H7 (cell line): ENCODE data around the gene DNA2. TPM values are rescaled to one million over a fixed set of nuclear protein-coding genes. Genes with fewer than 3 reads are reported as not detected.
"Not testable (repeated sequence)": the region's sequence is repeated elsewhere in the genome, so short reads cannot be mapped to it uniquely, and the experiment has no call there.

Experiments
- DNase-seq: peaks from one replicate; pipeline ENCODE4 v3.0.0; 2012
- H3K27me3 ChIP-seq: 2 replicates; pipeline ENCODE4 v1.6.0; 2011; ENCODE audit warnings: mild to moderate bottlenecking, low read length; ENCODE audit not compliant: control insufficient read depth, insufficient read depth
- H3K36me3 ChIP-seq: replicated peaks from 2 replicates; pipeline ENCODE4 v1.5.1; 2011; ENCODE audit warnings: low read length; ENCODE audit not compliant: control insufficient read depth, insufficient read depth
- H3K4me3 ChIP-seq: 2 replicates; pipeline ENCODE4 v1.5.1; 2011; ENCODE audit warnings: low read depth, mild to moderate bottlenecking, control low read depth, low read length, moderate library complexity; ENCODE audit not compliant: insufficient read depth
- total RNA-seq: library from RNA; depleted of rRNA; stranded (reverse); fragments of >200 nt; shearing (Covaris generic); gene quantifications from 2 replicates; pipeline ENCODE4 v1.2.3, GENCODE V29; 2014; rRNA removed

DNA2 gene
- 39.4 and 48.0 TPM in 2 replicates for total RNA-seq

GRCh38 chr10:68471586-68472408 is at the start of gene DNA2:
Gene DNA2 (minus strand): TSS chr10:68471973. CDS start chr10:68471864, 109 bp downstream.
- peak; percentile 94 for DNase-seq
- no peaks in the 10 kb centered on the region for H3K27me3 ChIP-seq
- peak within 1 kb of the TSS; percentile 84 for H3K4me3 ChIP-seq
- H3K36me3 ChIP-seq, result peaks cover 11% of the 10 kb centered on the region

GRCh38 chr10:68518609-68519008 is 46.8 kb upstream of the DNA2 start:
- H3K27me3 ChIP-seq, DNase-seq, H3K4me3 ChIP-seq, H3K36me3 ChIP-seq: not testable (repeated sequence)

- no peak overlapping the region for H3K4me3 ChIP-seq
- H3K36me3 ChIP-seq, result no peaks in the 10 kb centered on the region
- DNase-seq, result no peak
- no peaks in the 10 kb centered on the region for H3K27me3 ChIP-seq
These were observed 45.4 kb upstream of the DNA2 start for GRCh38 chr10:68517188-68517587.

- no peak for DNase-seq
- H3K4me3 ChIP-seq, result no peak overlapping the region
- no peaks in the 10 kb centered on the region for H3K27me3 ChIP-seq
- H3K36me3 ChIP-seq, result no peaks in the 10 kb centered on the region
These were observed 45.0 kb upstream of the DNA2 start for GRCh38 chr10:68516766-68517165.

GRCh38 chr10:68516216-68516615 is 44.4 kb upstream of the DNA2 start:
- not testable (repeated sequence) for H3K36me3 ChIP-seq, DNase-seq, H3K4me3 ChIP-seq, H3K27me3 ChIP-seq

GRCh38 chr10:68508090-68508489 is 36.3 kb upstream of the DNA2 start:
- Histone ChIP-seq H3K27me3 (no peaks in the 10 kb centered on the region), H3K36me3 (no peaks in the 10 kb centered on the region), H3K4me3 (no peak overlapping the region)
- DNase-seq, result no peak

- Histone ChIP-seq H3K4me3 (no peak overlapping the region), H3K27me3 (no peaks in the 10 kb centered on the region)
- no peak for DNase-seq
These were observed 34.6 kb upstream of the DNA2 start for GRCh38 chr10:68506411-68506810.

GRCh38 chr10:68502846-68503245 is 31.1 kb upstream of the DNA2 start:
- no peak for DNase-seq
- Histone ChIP-seq H3K4me3 (no peak overlapping the region), H3K27me3 (no peaks in the 10 kb centered on the region), H3K36me3 (no peaks in the 10 kb centered on the region)

More at GRCh38 chr10:68506411-68506810, 34.6 kb upstream of the DNA2 start:
- H3K36me3 ChIP-seq, result no peaks in the 10 kb centered on the region

GRCh38 chr10:68501691-68502090 is 29.9 kb upstream of the DNA2 start:
- Histone ChIP-seq H3K4me3 (no peak overlapping the region), H3K27me3 (no peaks in the 10 kb centered on the region), H3K36me3 (no peaks in the 10 kb centered on the region)
- DNase-seq, result no peak

GRCh38 chr10:68499544-68499943 is 27.8 kb upstream of the DNA2 start:
- Histone ChIP-seq H3K36me3 (no peaks in the 10 kb centered on the region), H3K4me3 (no peak overlapping the region), H3K27me3 (no peaks in the 10 kb centered on the region)
- no peak for DNase-seq

- Histone ChIP-seq H3K27me3 (no peaks in the 10 kb centered on the region), H3K36me3 (no peaks in the 10 kb centered on the region), H3K4me3 (no peak overlapping the region)
- peak; percentile 44 for DNase-seq
These were observed 24.3 kb upstream of the DNA2 start for GRCh38 chr10:68496072-68496471.

- DNase-seq, result no peak
- H3K36me3 ChIP-seq, result no peaks in the 10 kb centered on the region
- H3K4me3 ChIP-seq, result no peak overlapping the region
- no peaks in the 10 kb centered on the region for H3K27me3 ChIP-seq
These were observed 20.3 kb upstream of the DNA2 start for GRCh38 chr10:68492118-68492517.

- no peak for DNase-seq
- H3K36me3 ChIP-seq, result no peaks in the 10 kb centered on the region
- no peak overlapping the region for H3K4me3 ChIP-seq
- no peaks in the 10 kb centered on the region for H3K27me3 ChIP-seq
These were observed 18.1 kb upstream of the DNA2 start for GRCh38 chr10:68489919-68490318.

- no peak for DNase-seq
- H3K4me3 ChIP-seq, result no peak overlapping the region
- no peaks in the 10 kb centered on the region for H3K27me3 ChIP-seq
- peaks cover 4% of the 10 kb centered on the region for H3K36me3 ChIP-seq
These were observed 2.2 kb upstream of the DNA2 start for GRCh38 chr10:68474021-68474420.

GRCh38 chr10:68471063-68471585 is 649 bp downstream of the DNA2 start:
- Histone ChIP-seq H3K4me3 (peak overlapping the region; percentile 84), H3K27me3 (no peaks in the 10 kb centered on the region), H3K36me3 (peaks cover 12% of the 10 kb centered on the region)
- peak; percentile 38 for DNase-seq
